Epithelial cell of esophagus (primary cell): Measurements from ENCODE around the gene CHID1.

Source experiments
- DNase-seq: peaks from one replicate; pipeline ENCODE4 v3.0.0; 2010; ENCODE audit warnings: low read depth
- H3K4me3 ChIP-seq: 2 replicates; pipeline ENCODE4 v1.5.1; 2011; ENCODE audit warnings: mild to moderate bottlenecking, low read length, control low read depth
- TF ChIP-seq, protein P1 (sequence below): IDR thresholded peaks from 2 replicates; pipeline ENCODE4 v1.5.1; 2011; ENCODE audit warnings: low read depth, mild to moderate bottlenecking, low read length, control low read depth, inconsistent platforms; ENCODE audit not compliant: insufficient read depth; ENCODE audit errors: missing control alignments

CHID1 gene

DNA sequence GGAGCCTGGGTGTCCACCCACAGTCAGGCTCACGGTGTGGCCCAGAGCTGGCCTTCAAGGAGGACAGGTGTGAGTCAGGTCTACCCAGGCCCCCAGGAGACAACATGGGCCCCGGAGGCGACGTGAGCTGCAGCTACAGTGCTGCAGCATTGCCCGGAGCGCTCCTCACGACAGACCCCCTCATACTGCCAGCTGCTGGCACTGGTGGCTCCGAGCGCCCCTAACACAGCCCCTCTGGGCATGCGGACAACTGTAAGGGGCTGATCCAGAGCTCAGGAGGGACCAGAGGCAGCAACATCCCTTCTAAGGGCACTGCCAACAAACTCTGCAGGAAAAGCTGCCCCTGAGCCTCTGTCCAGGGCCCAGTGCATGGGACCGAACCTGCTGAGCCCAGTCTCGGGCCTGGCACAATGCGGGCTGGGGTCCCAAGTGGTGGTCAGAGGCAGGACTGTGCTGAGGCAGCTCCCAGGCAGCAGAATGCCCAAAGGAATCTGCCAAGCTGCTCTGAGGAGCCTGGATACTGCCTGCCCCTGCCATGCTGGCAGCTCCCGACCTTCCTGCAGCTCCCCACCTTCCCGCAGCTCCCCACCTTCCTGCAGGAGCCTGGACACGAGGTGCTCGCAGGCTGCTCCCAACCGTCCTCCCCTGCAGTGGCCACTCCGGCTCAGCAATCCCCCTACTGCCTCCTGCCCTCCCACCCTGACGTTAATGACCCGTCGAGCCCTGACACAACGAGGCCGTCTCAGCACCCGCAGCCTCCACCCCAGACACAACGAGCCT is 15.1 kb downstream of the CHID1 start:
- TF ChIP-seq, protein P1, sequence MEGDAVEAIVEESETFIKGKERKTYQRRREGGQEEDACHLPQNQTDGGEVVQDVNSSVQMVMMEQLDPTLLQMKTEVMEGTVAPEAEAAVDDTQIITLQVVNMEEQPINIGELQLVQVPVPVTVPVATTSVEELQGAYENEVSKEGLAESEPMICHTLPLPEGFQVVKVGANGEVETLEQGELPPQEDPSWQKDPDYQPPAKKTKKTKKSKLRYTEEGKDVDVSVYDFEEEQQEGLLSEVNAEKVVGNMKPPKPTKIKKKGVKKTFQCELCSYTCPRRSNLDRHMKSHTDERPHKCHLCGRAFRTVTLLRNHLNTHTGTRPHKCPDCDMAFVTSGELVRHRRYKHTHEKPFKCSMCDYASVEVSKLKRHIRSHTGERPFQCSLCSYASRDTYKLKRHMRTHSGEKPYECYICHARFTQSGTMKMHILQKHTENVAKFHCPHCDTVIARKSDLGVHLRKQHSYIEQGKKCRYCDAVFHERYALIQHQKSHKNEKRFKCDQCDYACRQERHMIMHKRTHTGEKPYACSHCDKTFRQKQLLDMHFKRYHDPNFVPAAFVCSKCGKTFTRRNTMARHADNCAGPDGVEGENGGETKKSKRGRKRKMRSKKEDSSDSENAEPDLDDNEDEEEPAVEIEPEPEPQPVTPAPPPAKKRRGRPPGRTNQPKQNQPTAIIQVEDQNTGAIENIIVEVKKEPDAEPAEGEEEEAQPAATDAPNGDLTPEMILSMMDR = no peak
- H3K4me3 ChIP-seq = no peak overlapping the region
- no peak for DNase-seq

DNA sequence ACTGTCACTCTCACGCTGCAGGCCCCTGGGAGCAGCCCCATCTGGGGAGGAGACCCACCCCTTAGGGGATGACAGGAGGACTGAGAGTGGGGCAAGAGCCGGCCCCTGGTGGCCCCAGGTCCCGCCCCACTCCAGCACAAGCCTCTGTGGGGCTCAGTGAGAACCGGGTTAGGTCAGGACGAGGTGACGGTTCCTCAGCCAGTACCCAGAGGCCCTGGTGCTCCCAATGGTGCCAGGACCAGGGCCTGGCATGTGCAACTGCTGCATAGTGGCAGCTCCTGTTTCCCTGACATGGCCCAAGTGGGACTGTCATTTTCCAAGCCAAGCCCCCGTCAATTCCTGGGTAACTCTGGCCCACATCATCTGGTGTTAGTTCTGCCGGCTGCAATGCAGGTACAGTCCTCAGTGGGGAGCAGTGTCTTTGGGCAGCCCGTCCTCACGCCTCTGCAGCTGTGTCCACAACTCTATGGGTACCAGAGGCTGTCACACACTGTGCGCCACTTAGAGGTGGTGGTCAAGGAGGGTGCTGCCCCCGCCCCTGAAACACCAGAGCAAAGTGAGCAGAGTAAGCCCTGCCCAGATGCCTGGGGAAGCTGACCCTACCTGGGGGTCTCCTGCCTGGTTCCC is 15.9 kb downstream of the CHID1 start:
- no peak overlapping the region for H3K4me3 ChIP-seq
- TF ChIP-seq, protein P1 = no peak
- DNase-seq = no peak

DNA sequence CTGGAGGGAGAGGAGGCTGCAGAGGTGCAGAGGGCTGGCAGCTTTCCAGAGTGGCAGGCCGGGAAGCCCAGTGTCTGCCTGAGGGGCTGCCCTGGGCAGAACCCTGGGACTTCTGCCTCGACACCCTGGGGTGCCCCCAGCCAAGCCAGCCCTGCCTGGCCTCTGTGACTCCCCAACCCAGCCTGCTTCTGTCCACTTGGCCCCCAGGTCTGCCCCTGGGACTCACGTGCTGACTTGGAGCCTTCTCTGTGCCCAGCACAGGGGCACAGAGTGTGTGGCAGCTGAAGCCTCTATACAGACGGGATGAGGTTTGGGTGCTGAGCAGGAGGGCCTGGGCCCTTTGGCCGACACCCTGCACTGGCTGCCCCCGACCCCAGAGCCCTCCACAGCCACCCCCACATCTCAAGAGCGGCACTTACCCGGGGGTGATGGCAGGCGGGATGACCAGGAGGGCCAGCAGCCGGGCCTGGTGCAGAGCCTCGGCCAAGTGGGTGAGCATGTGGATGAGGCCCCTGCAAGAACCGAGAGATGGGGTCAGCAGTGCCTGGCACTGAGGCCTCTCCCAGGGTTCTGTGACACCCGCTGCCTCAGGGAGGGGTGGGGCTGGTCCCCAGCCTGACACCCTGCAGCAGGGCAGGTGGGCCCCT is 17.5 kb downstream of the CHID1 start:
- no peak for DNase-seq
- TF ChIP-seq, protein P1 = no peak
- no peak overlapping the region for H3K4me3 ChIP-seq

DNA sequence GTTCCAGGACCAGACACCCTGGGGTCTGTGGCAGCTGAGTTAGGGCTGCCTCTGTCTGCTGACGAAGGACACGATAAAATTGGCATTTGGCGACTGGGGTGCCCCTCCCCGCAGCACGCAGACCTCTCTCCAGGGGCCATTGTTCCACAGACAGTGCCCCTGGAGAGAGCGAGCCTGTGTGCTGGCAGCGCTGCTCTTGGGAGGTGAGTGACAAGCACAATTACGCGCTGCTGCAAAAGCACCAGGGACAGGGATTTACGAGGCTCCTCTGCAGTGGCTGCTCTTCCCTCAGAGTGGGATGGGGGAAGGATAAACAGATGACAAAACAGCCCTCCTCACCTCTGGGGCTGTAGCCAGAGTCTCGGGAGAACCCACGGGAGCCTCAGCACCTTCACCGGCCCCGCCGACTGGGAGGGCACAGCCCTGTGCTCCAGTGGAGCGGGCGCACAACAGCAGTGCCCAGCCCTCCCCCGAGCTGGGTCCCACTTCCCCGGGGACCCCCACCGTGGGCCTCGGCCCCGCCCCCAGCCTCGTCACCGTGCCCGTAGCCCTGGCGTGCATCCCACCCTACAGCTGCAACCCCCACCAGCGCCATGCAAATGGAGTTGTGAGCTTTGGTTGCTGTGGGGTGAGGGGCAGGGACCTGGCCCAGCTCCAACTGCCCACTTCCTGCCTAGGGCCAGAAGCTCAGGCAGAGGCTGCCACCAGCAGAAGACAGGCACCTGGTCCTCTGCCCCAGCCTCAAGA is 19.6 kb downstream of the CHID1 start:
- TF ChIP-seq, protein P1 = no peak
- no peak overlapping the region for H3K4me3 ChIP-seq
- DNase-seq = no peak

DNA sequence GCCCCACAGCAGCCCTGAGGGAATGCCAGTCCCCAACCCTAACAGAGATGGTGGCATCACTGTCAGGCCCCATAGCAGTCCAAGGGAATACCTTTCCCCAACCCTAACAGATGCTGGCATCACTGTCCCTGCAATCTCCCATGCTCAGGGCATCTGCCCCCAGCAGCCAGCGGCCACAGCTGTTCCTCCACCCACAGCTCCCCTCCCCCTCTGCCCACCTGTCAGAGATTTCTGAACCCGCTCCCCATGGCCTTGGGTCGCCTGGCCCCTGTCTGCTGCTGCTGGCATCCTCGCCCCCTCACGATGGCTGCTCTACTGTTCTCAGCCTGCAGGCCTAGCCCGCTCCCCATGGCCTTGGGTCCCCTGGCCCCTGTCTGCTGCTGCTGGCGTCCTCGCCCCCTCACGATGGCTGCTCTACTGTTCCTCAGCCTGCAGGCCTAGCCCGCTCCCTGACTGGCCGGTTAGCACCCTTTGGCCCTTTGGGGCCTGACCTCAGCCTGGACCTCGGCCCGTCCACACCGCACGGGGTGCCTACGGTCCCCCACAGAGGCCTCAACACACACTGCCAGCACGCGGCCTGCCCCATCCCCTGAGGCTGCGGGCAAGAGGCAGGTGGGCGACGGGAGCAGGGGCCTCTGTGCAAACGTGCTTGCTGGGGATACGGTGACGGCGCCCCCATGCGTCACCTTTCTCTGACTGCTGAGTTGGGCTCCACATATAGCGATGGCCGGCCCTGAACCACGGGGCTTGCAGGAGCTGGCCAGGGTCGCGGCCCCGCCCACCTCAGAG is 20.7 kb downstream of the CHID1 start:
- TF ChIP-seq, protein P1 = no peak
- DNase-seq = no peak
- H3K4me3 ChIP-seq = no peak overlapping the region

DNA sequence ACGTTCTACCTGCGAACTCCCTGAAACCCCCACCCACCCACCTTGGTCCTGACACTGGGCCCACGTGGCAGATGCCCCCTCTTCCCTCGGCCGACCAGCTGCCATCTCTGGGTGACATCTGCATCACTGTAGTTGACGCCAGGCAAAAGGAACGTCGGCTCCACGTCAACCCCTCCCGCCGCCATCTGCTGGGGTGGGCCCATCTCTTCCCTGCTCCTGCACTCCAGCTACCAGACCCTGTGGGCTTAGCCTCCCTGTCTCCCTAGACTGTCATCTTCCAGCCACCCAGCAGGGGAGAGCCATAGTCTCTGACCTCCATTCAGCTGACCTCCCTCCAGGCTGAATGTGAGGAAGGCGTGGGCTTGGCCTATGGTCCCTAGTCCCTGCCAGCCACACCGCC is 21.4 kb downstream of the CHID1 start:
- TF ChIP-seq, protein P1 = no peak
- DNase-seq = no peak

More for the DNA sequence above, 21.4 kb downstream of the CHID1 start:
- H3K4me3 ChIP-seq = no peak overlapping the region
